Measurements from ENCODE around the gene E2F4. TPM values are rescaled to one million over a fixed set of nuclear protein-coding genes. Genes with fewer than 3 reads are reported as not detected.
A peak's percentile ranks its signal among the peaks of the same experiment; 100 is the strongest.

Gene E2F4
- total RNA-seq, 3 donors from 2014 or later: 70.5 to 77.4 (median 72.9) TPM

- ATAC-seq: no peak
Observed at GRCh38 chr16:67161595-67162058, 30.3 kb upstream of the E2F4 start.

DNA sequence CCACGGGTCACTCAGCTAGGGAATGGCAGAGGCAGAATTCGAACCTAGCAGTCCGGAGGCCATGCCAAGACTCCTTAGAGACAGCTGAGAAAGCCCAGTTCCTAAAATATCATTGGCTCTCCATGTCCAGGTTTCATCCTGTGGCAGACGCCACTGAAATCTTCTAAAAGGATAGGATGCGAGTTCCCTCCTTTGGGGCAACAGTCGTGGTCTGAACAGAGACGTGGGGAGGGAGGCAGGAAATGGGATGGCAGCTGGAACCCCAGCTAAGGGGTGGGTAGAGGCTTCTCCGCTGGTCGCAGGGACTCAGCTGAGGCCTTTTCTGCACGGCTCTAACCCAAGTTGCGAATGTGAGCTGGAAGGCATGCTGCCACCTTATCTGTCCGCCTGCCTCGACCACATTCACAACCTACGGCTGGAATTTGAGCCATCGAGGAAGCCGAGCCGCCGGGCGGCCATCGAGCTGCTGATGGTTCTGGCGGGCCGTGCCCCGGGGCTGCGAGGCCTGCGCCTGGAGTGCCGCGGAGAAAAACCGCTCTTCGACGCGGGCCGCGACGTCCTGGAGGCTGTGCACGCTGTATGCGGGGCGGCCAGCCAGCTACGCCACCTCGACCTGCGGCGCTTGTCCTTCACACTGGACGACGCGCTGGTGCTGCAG is 29.3 kb upstream of the E2F4 start:
- ATAC-seq (no peak), DNase-seq (peak in 1 of 3 donors; percentile 14)
- intact Hi-C loops (cut with DNase I, micrococcal nuclease): no loop called here
- H3K4me3 ChIP-seq: no peak overlapping the region
- no peak for TF ChIP-seq CTCF (IDR thresholded peaks at IDR 0.05)
- H3K36me3 ChIP-seq (ENCODE audit: low read depth): no peaks in the 10 kb centered on the region
- peaks cover 44% of the 10 kb centered on the region for H3K4me1 ChIP-seq (ENCODE audit: low read depth)
- H3K9me3 ChIP-seq: no peaks in the 10 kb centered on the region

More at GRCh38 chr16:67161595-67162058, 30.3 kb upstream of the E2F4 start:
- no peak for TF ChIP-seq CTCF (IDR thresholded peaks at IDR 0.05)
- H3K4me1 ChIP-seq (ENCODE audit: low read depth): peaks cover 50% of the 10 kb centered on the region
- intact Hi-C loops (cut with DNase I, micrococcal nuclease): no loop called here
- peak in 2 of 3 donors; percentile 19 to 70 for DNase-seq
- H3K36me3 ChIP-seq (ENCODE audit: low read depth): no peaks in the 10 kb centered on the region
- H3K4me3 ChIP-seq: no peak overlapping the region
- no peaks in the 10 kb centered on the region for H3K9me3 ChIP-seq

- H3K4me1 ChIP-seq (ENCODE audit: low read depth): peaks cover 44% of the 10 kb centered on the region
- TF ChIP-seq CTCF (IDR thresholded peaks at IDR 0.05): no peak
- H3K9me3 ChIP-seq: no peaks in the 10 kb centered on the region
- intact Hi-C loops (cut with DNase I, micrococcal nuclease): no loop called here
- DNase-seq: peak; percentile 35 to 70 (median 60)
- H3K4me3 ChIP-seq: no peak overlapping the region
- no peaks in the 10 kb centered on the region for H3K36me3 ChIP-seq (ENCODE audit: low read depth)
- no peak for ATAC-seq
Observed at GRCh38 chr16:67163164-67163998, 28.6 kb upstream of the E2F4 start.

DNA sequence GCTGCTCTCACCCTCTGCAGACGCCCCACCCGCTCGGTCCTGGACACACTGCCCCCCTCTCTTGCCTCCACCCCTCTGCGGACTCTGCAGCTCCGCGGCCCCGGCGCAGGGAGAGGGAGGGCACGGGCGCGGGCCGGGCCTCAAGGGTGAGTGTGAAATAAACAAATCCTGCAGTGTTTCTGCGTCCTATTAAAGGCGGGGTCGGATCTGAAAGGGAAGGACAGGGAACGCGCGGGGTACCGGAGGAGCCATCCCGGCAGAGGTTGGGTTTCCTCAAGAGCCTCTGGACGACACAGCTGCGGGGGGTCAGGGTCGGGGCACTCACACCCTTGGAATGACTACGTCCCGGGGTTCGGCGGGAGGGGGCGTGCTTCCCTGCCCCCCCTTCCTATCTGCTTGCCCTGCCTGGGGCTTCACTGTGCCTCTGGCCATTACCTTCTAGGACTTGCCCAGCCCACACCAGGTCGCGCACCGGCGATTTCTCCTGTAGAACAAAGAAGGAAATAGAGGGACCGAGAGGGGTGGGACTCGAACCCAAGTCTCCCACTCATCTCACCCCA is 27.9 kb upstream of the E2F4 start:
- H3K4me1 ChIP-seq (ENCODE audit: low read depth): peaks cover 45% of the 10 kb centered on the region
- H3K4me3 ChIP-seq: no peak overlapping the region
- TF ChIP-seq CTCF (IDR thresholded peaks at IDR 0.05): no peak
- DNase-seq (no peak), ATAC-seq (no peak)
- H3K9me3 ChIP-seq: no peaks in the 10 kb centered on the region
- intact Hi-C loops (cut with DNase I, micrococcal nuclease): no loop called here
- no peaks in the 10 kb centered on the region for H3K36me3 ChIP-seq (ENCODE audit: low read depth)

DNA sequence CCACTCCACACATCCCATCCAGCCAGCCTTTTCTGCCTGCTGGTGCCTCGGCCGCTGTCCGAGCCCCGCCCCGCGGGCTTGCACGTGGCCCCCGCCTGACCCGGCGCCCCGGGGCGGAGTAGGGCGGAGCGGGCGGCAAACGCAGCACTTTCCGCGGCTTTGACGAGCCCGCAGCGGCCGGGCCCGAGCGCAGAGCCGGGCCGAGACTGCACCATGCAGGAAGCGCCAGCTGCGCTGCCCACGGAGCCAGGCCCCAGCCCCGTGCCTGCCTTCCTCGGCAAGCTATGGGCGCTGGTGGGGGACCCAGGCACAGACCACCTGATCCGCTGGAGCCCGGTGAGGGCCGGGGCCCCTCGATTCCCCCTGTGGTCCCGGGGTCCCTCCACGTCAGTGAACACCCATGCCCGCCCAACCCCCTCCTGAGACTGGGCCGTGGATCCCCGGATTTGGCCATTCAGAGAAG is 27.3 kb upstream of the E2F4 start, which contains the start of gene HSF4:
HSF4 (plus strand) TSS at position 147 of the 463 bp plus-strand sequence; CDS start at position 214, 67 bp downstream.
- Histone ChIP-seq H3K36me3 (ENCODE audit: low read depth) (no peaks in the 10 kb centered on the region), H3K9me3 (no peaks in the 10 kb centered on the region), H3K4me1 (ENCODE audit: low read depth) (peaks cover 50% of the 10 kb centered on the region), H3K4me3 (no peak within 1 kb of the TSS)
- intact Hi-C loops (cut with DNase I, micrococcal nuclease): no loop called here
- TF ChIP-seq CTCF (IDR thresholded peaks at IDR 0.05): no peak
- DNase-seq (peak; percentile 74 to 84 (median 74)), ATAC-seq (peak; percentile 50)
